NCI-H1436 (cell line): ENCODE data around the gene ZNRD2.

Source experiments
- DNase-seq: peaks from one replicate; lab custom pipeline; 2025; lab: John Stamatoyannopoulos, UW

Gene ZNRD2

GRCh38 chr11:65573391-65574079 lies 3.3 kb downstream of the ZNRD2 start:
- no peak for DNase-seq

GRCh38 chr11:65574109-65574810 lies 4.0 kb downstream of the ZNRD2 start:
- peak; percentile 54 for DNase-seq

- DNase-seq, result no peak
Observed at GRCh38 chr11:65574811-65575567, 4.7 kb downstream of the ZNRD2 start.

- DNase-seq, result peak; percentile 36
Observed at GRCh38 chr11:65575568-65576231, 5.4 kb downstream of the ZNRD2 start, which contains the start of gene EHBP1L1. EHBP1L1 (plus strand) TSS chr11:65576053; CDS start chr11:65576303, 250 bp downstream.

- no peak for DNase-seq
Observed at GRCh38 chr11:65576232-65576866, 6.1 kb downstream of the ZNRD2 start.

GRCh38 chr11:65576867-65577755 lies 6.8 kb downstream of the ZNRD2 start:
- DNase-seq, result no peak

- no peak for DNase-seq
Observed at GRCh38 chr11:65577756-65578109, 7.5 kb downstream of the ZNRD2 start.

- no peak for DNase-seq
Observed at GRCh38 chr11:65578134-65578533, 7.9 kb downstream of the ZNRD2 start.

GRCh38 chr11:65578667-65579066 lies 8.4 kb downstream of the ZNRD2 start:
- no peak for DNase-seq

GRCh38 chr11:65579291-65579690 lies 9.0 kb downstream of the ZNRD2 start:
- DNase-seq, result no peak

- no peak for DNase-seq
Observed at GRCh38 chr11:65580031-65580692, 9.9 kb downstream of the ZNRD2 start.

GRCh38 chr11:65580756-65581155 lies 10.5 kb downstream of the ZNRD2 start:
- no peak for DNase-seq

GRCh38 chr11:65581928-65582327 lies 11.7 kb downstream of the ZNRD2 start:
- no peak for DNase-seq

- no peak for DNase-seq
Observed at GRCh38 chr11:65583589-65583988, 13.3 kb downstream of the ZNRD2 start.

- no peak for DNase-seq
Observed at GRCh38 chr11:65584106-65584505, 13.8 kb downstream of the ZNRD2 start.

- DNase-seq, result no peak
Observed at GRCh38 chr11:65584723-65585171, 14.5 kb downstream of the ZNRD2 start.

- DNase-seq, result no peak
Observed at GRCh38 chr11:65585396-65586246, 15.3 kb downstream of the ZNRD2 start.

- no peak for DNase-seq
Observed at GRCh38 chr11:65586247-65586630, 16.0 kb downstream of the ZNRD2 start.

- DNase-seq, result no peak
Observed at GRCh38 chr11:65586676-65587075, 16.4 kb downstream of the ZNRD2 start.
